ENCODE results near the gene UBE2L5.

- no peak for TF ChIP-seq HNRNPH1 (optimal IDR thresholded peaks at IDR 0.05; ENCODE audit: low read depth, low read length)
- no peak for TF ChIP-seq CTCF (CRISPR knock-in tag; IDR thresholded peaks at IDR 0.05)
- peak; percentile 98 for TF ChIP-seq RAD51 (IDR thresholded peaks at IDR 0.05; ENCODE audit: borderline replicate concordance)
Measured at GRCh38 chr13:30395192-30396158, 26.8 kb upstream of the UBE2L5 start.

Data from HepG2 (cell line).